Muscle of leg (tissue), 11 donors: ENCODE data around the gene COPRS. TPM values are rescaled to one million over a fixed set of nuclear protein-coding genes. Genes with fewer than 3 reads are reported as not detected.
"Not testable (repeated sequence)": the region's sequence is repeated elsewhere in the genome, so short reads cannot be mapped to it uniquely, and the experiment has no call there.

Experiments used
- DNase-seq: peaks from one replicate; pipeline ENCODE4 v3.0.0; 2013
- H3K27ac ChIP-seq: one replicate; pipeline ENCODE4 v1.5.1; 2013; ENCODE audit warnings: mild to moderate bottlenecking, low read length, control low read depth
- H3K27me3 ChIP-seq: one replicate; pipeline ENCODE4 v1.6.1; 2013; ENCODE audit warnings: low read length; ENCODE audit not compliant: control insufficient read depth, insufficient read depth
- H3K36me3 ChIP-seq: one replicate; pipeline ENCODE4 v1.6.1; 2013; ENCODE audit warnings: low read length; ENCODE audit not compliant: control insufficient read depth, insufficient read depth
- H3K4me1 ChIP-seq: one replicate; pipeline ENCODE4 v1.6.1; 2013; ENCODE audit warnings: low read length; ENCODE audit not compliant: control insufficient read depth, insufficient read depth
- H3K4me3 ChIP-seq: one replicate; pipeline ENCODE4 v1.5.1; 2013; ENCODE audit warnings: low read length, control low read depth
- H3K9me3 ChIP-seq: replicated peaks from 2 replicates; pipeline ENCODE4 v1.6.1; 2013; ENCODE audit warnings: low read depth, low read length; ENCODE audit not compliant: control insufficient read depth
- WGBS: methylation state at CpG from one replicate; pipeline ENCODE4 v1.1.5; 2013; ENCODE audit warnings: missing lambda C conversion rate; ENCODE audit not compliant: insufficient coverage; 5-methylcytosine and 5-hydroxymethylcytosine counted together
- polyA plus RNA-seq, 8 donors: library from polyadenylated mRNA; unstranded; fragments of 120-200 nt; gene quantifications; one replicate each; pipeline versions ENCODE4 v1.2.1 to v1.2.3, GENCODE V29; 2013; ENCODE audit warnings: inconsistent platforms in 1 of 8, low replicate concordance in 1 of 8; ENCODE audit not compliant: insufficient read length in 8 of 8, insufficient read depth in 1 of 8
- total RNA-seq: library from RNA; stranded (reverse); fragments of 120-200 nt; gene quantifications from one replicate; pipeline ENCODE4 v1.2.4, GENCODE V29; 2013

COPRS gene
- total and polyA plus RNA-seq, 9 donors, result 31.8 to 55.1 (median 35.2) TPM

DNA sequence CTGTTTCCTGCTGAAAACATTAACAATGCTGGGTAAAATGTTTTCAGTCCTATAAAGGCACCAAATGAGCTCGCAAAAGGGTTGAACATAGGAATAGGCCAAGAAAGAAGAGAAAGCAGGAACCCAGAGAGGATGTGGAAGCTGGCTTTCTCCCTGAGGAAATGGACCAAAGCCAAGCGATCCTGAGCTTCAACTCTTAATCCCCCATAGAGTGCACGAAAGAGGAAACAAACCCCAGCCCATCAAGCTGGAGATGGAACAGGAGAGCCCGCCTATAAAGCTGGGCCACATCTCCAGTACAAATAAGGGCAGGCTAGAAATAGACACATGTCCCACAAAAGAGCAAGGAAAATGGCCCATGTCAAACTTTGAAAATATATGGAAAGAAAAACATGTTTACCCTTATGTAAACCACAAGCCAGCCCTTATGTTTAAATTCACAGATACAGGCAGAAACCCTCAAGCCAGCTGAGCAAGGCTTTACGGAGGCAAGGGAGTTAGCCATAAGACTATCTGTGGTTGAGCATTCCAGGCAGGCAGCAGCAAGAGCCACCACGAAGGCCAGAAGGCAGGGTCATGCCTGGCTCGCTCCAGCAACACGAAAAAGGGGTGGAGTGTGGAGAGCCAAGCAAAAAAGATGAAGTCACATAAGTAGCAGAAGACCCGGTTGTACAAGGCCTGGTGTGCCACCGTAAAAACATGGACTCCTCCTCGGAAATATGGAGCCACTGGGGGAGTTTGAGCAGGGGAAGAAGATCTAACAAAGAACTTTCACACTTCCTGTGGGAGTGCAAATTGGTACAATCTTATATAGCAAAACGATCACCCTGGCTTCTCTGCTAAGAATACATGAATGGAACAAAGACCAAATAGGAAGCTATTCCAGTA is 27.8 kb downstream of the COPRS start:
- no peak overlapping the region for H3K4me3 ChIP-seq
- 42% methylated on average over 5 of the region's 12 CpGs for WGBS
- no peaks in the 10 kb centered on the region for H3K36me3 ChIP-seq

DNA sequence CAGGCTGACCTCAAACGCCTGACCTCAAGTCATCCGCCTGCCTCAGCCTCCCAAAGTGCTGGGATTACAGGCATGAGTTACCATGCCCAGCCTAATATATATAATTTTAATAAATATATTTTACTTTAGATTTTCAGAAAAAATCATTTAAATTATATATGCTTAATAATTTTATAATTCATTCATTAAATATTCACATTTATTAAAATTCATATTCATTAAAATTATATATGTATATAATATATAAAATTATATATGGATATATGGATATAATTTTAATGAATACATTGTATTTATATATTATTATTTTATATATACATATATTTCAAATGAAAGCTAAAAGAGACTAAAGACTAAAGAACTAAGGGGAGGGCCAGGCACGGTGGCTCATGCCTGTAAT is 29.4 kb downstream of the COPRS start:
- no peak for DNase-seq
- peaks cover 11% of the 10 kb centered on the region for H3K4me1 ChIP-seq
- no peaks in the 10 kb centered on the region for H3K9me3 ChIP-seq
- H3K36me3 ChIP-seq, result no peaks in the 10 kb centered on the region
- WGBS, result no CpG with 5 or more reads among the region's 3 CpGs
- H3K27ac ChIP-seq, result no peak overlapping the region
- H3K4me3 ChIP-seq, result no peak overlapping the region
- no peaks in the 10 kb centered on the region for H3K27me3 ChIP-seq

More for the DNA sequence above, 27.8 kb downstream of the COPRS start:
- no peaks in the 10 kb centered on the region for H3K27me3 ChIP-seq
- H3K4me1 ChIP-seq, result peaks cover 5% of the 10 kb centered on the region
- no peak overlapping the region for H3K27ac ChIP-seq
- no peaks in the 10 kb centered on the region for H3K9me3 ChIP-seq
- DNase-seq, result peak; percentile 31

DNA sequence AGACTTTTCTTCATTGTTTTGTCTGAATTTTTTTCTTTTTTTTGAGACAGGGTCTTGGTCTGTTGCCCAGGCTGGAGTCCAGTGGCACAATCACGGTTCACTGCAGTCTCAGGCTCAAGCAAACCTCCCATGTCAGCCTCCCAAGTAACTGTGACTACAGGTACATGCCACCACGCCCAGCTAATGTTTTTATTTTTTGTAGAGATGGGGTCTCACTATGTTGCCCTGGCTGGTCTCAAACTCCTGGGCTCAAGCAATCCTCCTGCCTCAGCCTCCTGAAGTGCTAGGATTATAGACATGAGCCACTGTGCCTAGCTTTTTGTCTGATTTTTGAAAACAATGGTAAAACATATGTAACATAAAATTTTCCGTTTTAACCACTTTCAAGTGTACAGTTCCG is 30.1 kb downstream of the COPRS start:
- H3K36me3 ChIP-seq, H3K27me3 ChIP-seq, H3K27ac ChIP-seq, DNase-seq, H3K9me3 ChIP-seq, H3K4me3 ChIP-seq: not testable (repeated sequence)
- WGBS, result no CpG with 5 or more reads among the region's 4 CpGs
- H3K4me1 ChIP-seq, result peaks cover 11% of the 10 kb centered on the region

DNA sequence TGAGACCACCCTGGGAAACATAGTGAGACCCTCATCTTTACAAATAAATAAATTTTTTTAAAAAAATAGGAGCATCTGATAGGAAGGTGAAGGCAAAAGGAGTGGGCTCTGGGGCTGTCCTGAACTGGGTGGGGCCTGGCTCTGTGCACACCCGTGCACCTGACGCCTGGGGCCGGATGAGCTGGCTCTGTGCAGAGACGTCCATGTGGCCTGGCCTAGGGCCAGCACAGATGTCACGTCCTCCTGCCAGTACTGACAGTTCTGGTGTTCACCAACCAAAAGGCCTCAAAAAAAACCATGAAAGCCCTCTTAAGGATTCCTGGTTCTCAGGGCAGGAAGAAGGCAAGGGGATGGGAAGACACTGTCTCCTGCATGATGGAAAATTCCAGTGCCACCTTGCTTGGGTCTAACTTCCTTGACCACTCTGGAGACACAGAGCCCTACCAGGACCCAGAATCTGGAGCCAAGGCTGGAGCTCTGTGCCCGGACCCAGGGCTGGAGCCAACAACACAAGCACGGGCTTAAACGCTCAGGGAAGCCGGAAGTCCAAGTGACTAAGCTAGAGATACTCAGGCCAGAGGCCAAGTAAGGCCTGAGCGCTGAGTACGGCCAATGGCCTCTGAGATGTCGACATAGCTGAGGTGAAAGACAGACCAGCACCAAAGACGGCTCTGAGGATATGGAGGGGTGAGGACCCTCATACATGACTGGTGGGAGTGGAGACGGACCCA is 32.9 kb downstream of the COPRS start:
- WGBS, result 68% methylated on average over 11 of the region's 14 CpGs
- peak; percentile 57 for DNase-seq
- Histone ChIP-seq H3K9me3 (no peaks in the 10 kb centered on the region), H3K36me3 (no peaks in the 10 kb centered on the region), H3K4me1 (peaks cover 9% of the 10 kb centered on the region), H3K27ac (no peak overlapping the region), H3K27me3 (no peaks in the 10 kb centered on the region), H3K4me3 (no peak overlapping the region)

- Histone ChIP-seq H3K4me1 (peaks cover 9% of the 10 kb centered on the region), H3K36me3 (no peaks in the 10 kb centered on the region), H3K9me3 (no peaks in the 10 kb centered on the region), H3K27me3 (no peaks in the 10 kb centered on the region), H3K27ac (no peak overlapping the region), H3K4me3 (no peak overlapping the region)
- WGBS, result no CpG with 5 or more reads among the region's 7 CpGs
- no peak for DNase-seq
Measured at GRCh38 chr17:31824766-31825360, 34.2 kb downstream of the COPRS start.

DNA sequence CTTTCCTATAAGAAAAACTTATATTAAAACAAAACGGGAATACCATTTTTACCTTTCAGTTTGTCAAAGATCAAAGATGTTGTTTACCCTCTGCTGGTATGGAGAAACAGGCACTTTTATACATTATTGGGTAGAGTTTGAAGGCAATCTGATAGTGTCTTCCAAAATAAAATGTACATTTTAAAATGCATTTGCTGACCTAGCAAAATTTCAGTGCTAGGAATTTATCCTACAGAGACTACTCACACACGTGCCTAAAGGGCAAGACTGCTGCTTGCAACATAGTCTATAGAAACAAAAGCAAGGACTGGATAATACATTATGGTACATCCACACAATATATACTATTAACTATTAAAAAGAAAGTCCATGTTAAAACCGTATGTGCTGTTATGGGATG is 36.0 kb downstream of the COPRS start:
- no peak overlapping the region for H3K27ac ChIP-seq
- H3K9me3 ChIP-seq, result no peaks in the 10 kb centered on the region
- peaks cover 9% of the 10 kb centered on the region for H3K4me1 ChIP-seq
- DNase-seq, result no peak
- peaks cover 1% of the 10 kb centered on the region for H3K27me3 ChIP-seq
- H3K36me3 ChIP-seq, result no peaks in the 10 kb centered on the region
- no peak overlapping the region for H3K4me3 ChIP-seq
- no CpG with 5 or more reads among the region's 3 CpGs for WGBS

GRCh38 chr17:31820691-31821435 is 38.2 kb downstream of the COPRS start:
- WGBS, result no CpG with 5 or more reads among the region's 5 CpGs
- no peak overlapping the region for H3K27ac ChIP-seq
- peaks cover 2% of the 10 kb centered on the region for H3K4me1 ChIP-seq
- no peak overlapping the region for H3K4me3 ChIP-seq
- H3K27me3 ChIP-seq, result peaks cover 2% of the 10 kb centered on the region
- no peaks in the 10 kb centered on the region for H3K36me3 ChIP-seq
- no peaks in the 10 kb centered on the region for H3K9me3 ChIP-seq
- DNase-seq, result no peak

DNA sequence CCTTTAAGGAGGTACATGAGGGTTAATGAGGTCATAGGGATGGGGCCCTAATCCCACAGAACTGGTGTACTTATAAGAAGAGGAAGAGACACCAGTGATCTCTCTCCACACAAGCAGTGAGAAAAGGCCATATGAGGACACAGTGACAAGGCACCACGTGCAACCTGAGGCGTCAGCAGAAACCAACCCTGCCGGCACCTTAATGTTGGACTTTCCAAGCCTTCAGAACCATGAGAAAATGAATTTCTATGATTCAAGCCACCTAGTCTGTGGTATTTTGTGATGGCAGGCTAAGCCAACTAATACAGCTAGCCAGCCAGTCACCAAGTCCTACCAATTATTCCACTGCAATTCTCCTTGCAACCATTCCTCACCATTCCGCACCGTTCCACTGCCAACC is 39.5 kb downstream of the COPRS start:
- Histone ChIP-seq H3K9me3 (no peaks in the 10 kb centered on the region), H3K36me3 (no peaks in the 10 kb centered on the region), H3K4me3 (no peak overlapping the region), H3K4me1 (no peaks in the 10 kb centered on the region), H3K27me3 (peaks cover 2% of the 10 kb centered on the region), H3K27ac (no peak overlapping the region)
- DNase-seq, result no peak
- WGBS, result 97% methylated on average over 5 of the region's 5 CpGs

DNA sequence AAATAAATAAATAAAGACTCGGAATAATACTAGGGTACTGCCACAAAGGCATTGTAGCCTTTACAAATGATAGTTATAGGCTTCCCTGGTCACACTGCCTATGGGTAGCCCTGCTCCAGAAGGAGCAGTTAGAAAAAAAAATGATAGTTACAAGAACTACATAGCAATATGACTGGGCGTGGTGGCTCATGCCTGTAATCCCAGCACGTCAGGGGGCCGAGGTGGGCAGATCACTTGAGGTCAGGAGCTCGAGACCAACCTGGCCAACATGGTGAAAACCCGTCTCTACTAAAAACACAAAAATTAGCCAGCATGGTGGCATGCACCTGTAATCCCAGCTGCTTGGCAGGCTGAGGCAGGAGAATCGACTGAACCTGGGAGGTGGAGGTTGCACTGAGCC is 40.2 kb downstream of the COPRS start:
- not testable (repeated sequence) for H3K4me3 ChIP-seq, H3K4me1 ChIP-seq, H3K27ac ChIP-seq, H3K27me3 ChIP-seq, H3K36me3 ChIP-seq, H3K9me3 ChIP-seq, DNase-seq
- 96% methylated on average over 3 of the region's 7 CpGs for WGBS
